ENCODE data around the gene COL8A2.

Gene COL8A2

GRCh38 chr1:36080801-36081200 lies 44.2 kb downstream of the COL8A2 start:
- no peak for DNase-seq
- CTCF ChIA-PET: no interaction called here
- no peak overlapping the region for H3K4me3 ChIP-seq (ENCODE audit: control insufficient read depth in 1 of 7, extremely low read depth in 1 of 7, insufficient read depth in 4 of 7, low read depth in 2 of 7, low read length in 6 of 7)
- POLR2A ChIA-PET: no interaction called here
- H3K27me3 ChIP-seq (replicated peaks in 2 of 5; ENCODE audit: control insufficient read depth in 4 of 5, insufficient read depth in 5 of 5, low read length in 4 of 5): peaks cover 0 to 18% (median 5%) of the 10 kb centered on the region in 5 experiments
- H3K27ac ChIP-seq (ENCODE audit: insufficient read depth in 1 of 2, low read depth in 1 of 2, low read length in 2 of 2, poor library complexity in 1 of 2, severe bottlenecking in 2 of 2): no peak overlapping the region
- 95% methylated on average over 3 of the region's 6 CpGs for WGBS (ENCODE audit: insufficient coverage)
- H3K9me3 ChIP-seq (ENCODE audit: control extremely low read depth in 1 of 5, control insufficient read depth in 4 of 5, insufficient read depth in 2 of 5, low read depth in 1 of 5, low read length in 4 of 5): no peaks in the 10 kb centered on the region
- H3K4me1 ChIP-seq (ENCODE audit: control extremely low read depth in 1 of 4, control insufficient read depth in 4 of 4, insufficient read depth in 4 of 4, low read length in 3 of 4): peaks cover 0 to 11% (median 8%) of the 10 kb centered on the region in 4 experiments
- H3K36me3 ChIP-seq (ENCODE audit: control insufficient read depth in 4 of 4, insufficient read depth in 4 of 4, low read length in 3 of 4): no peaks in the 10 kb centered on the region

- WGBS (ENCODE audit: insufficient coverage): 100% methylated on average over 1 of the region's 3 CpGs
- Histone ChIP-seq H3K9me3 (ENCODE audit: control extremely low read depth in 1 of 5, control insufficient read depth in 4 of 5, insufficient read depth in 2 of 5, low read depth in 1 of 5, low read length in 4 of 5) (no peaks in the 10 kb centered on the region), H3K27me3 (replicated peaks in 2 of 5; ENCODE audit: control insufficient read depth in 4 of 5, insufficient read depth in 5 of 5, low read length in 4 of 5) (peaks cover 0 to 18% (median 5%) of the 10 kb centered on the region in 5 experiments), H3K4me3 (ENCODE audit: control insufficient read depth in 1 of 7, extremely low read depth in 1 of 7, insufficient read depth in 4 of 7, low read depth in 2 of 7, low read length in 6 of 7) (no peak overlapping the region), H3K36me3 (ENCODE audit: control insufficient read depth in 4 of 4, insufficient read depth in 4 of 4, low read length in 3 of 4) (no peaks in the 10 kb centered on the region), H3K4me1 (ENCODE audit: control extremely low read depth in 1 of 4, control insufficient read depth in 4 of 4, insufficient read depth in 4 of 4, low read length in 3 of 4) (peaks cover 0 to 11% (median 8%) of the 10 kb centered on the region in 4 experiments), H3K27ac (ENCODE audit: insufficient read depth in 1 of 2, low read depth in 1 of 2, low read length in 2 of 2, poor library complexity in 1 of 2, severe bottlenecking in 2 of 2) (no peak overlapping the region)
- CTCF ChIA-PET: no interaction called here
- POLR2A ChIA-PET: no interaction called here
- no peak for DNase-seq
These were observed 44.8 kb downstream of the COL8A2 start for GRCh38 chr1:36080236-36080635.

- CTCF ChIA-PET: no interaction called here
- Histone ChIP-seq H3K27me3 (replicated peaks in 2 of 5; ENCODE audit: control insufficient read depth in 4 of 5, insufficient read depth in 5 of 5, low read length in 4 of 5) (peaks cover 0 to 4% (median 0%) of the 10 kb centered on the region in 5 experiments), H3K27ac (ENCODE audit: insufficient read depth in 1 of 2, low read depth in 1 of 2, low read length in 2 of 2, poor library complexity in 1 of 2, severe bottlenecking in 2 of 2) (no peak overlapping the region), H3K4me1 (ENCODE audit: control extremely low read depth in 1 of 4, control insufficient read depth in 4 of 4, insufficient read depth in 4 of 4, low read length in 3 of 4) (no peaks in the 10 kb centered on the region), H3K4me3 (ENCODE audit: control insufficient read depth in 1 of 7, extremely low read depth in 1 of 7, insufficient read depth in 4 of 7, low read depth in 2 of 7, low read length in 6 of 7) (no peak overlapping the region), H3K9me3 (ENCODE audit: control extremely low read depth in 1 of 5, control insufficient read depth in 4 of 5, insufficient read depth in 2 of 5, low read depth in 1 of 5, low read length in 4 of 5) (no peaks in the 10 kb centered on the region), H3K36me3 (ENCODE audit: control insufficient read depth in 4 of 4, insufficient read depth in 4 of 4, low read length in 3 of 4) (no peaks in the 10 kb centered on the region)
- POLR2A ChIA-PET: no interaction called here
- DNase-seq: no peak
- WGBS (ENCODE audit: insufficient coverage): 79% methylated on average over 4 of the region's 4 CpGs
These were observed 47.9 kb downstream of the COL8A2 start for GRCh38 chr1:36076979-36077573.

- peaks cover 0 to 3% (median 0%) of the 10 kb centered on the region in 4 experiments for H3K36me3 ChIP-seq (ENCODE audit: control insufficient read depth in 4 of 4, insufficient read depth in 4 of 4, low read length in 3 of 4)
- ChIA-PET POLR2A (interaction anchor here (0.7 kb wide), 1 partner anchor 1507 kb away, joined by 3 read pairs; no protein-coding TSS in a partner anchor), CTCF (no interaction called here)
- no peak for DNase-seq
- H3K4me1 ChIP-seq (ENCODE audit: control extremely low read depth in 1 of 4, control insufficient read depth in 4 of 4, insufficient read depth in 4 of 4, low read length in 3 of 4): no peaks in the 10 kb centered on the region
- H3K4me3 ChIP-seq (ENCODE audit: control insufficient read depth in 1 of 7, extremely low read depth in 1 of 7, insufficient read depth in 4 of 7, low read depth in 2 of 7, low read length in 6 of 7): no peak overlapping the region
- no peaks in the 10 kb centered on the region for H3K27me3 ChIP-seq (replicated peaks in 2 of 5; ENCODE audit: control insufficient read depth in 4 of 5, insufficient read depth in 5 of 5, low read length in 4 of 5)
- no peak overlapping the region for H3K27ac ChIP-seq (ENCODE audit: insufficient read depth in 1 of 2, low read depth in 1 of 2, low read length in 2 of 2, poor library complexity in 1 of 2, severe bottlenecking in 2 of 2)
- H3K9me3 ChIP-seq (ENCODE audit: control extremely low read depth in 1 of 5, control insufficient read depth in 4 of 5, insufficient read depth in 2 of 5, low read depth in 1 of 5, low read length in 4 of 5): no peaks in the 10 kb centered on the region
- 90% methylated on average over 1 of the region's 2 CpGs for whole genome bisulfite sequencing (ENCODE audit: insufficient coverage)
These were observed 54.7 kb downstream of the COL8A2 start for GRCh38 chr1:36070349-36070748.

GRCh38 chr1:36068866-36069265 lies 56.2 kb downstream of the COL8A2 start:
- H3K9me3 ChIP-seq (ENCODE audit: control extremely low read depth in 1 of 5, control insufficient read depth in 4 of 5, insufficient read depth in 2 of 5, low read depth in 1 of 5, low read length in 4 of 5): no peaks in the 10 kb centered on the region
- no peak overlapping the region for H3K4me3 ChIP-seq (ENCODE audit: control insufficient read depth in 1 of 7, extremely low read depth in 1 of 7, insufficient read depth in 4 of 7, low read depth in 2 of 7, low read length in 6 of 7)
- H3K27me3 ChIP-seq (replicated peaks in 2 of 5; ENCODE audit: control insufficient read depth in 4 of 5, insufficient read depth in 5 of 5, low read length in 4 of 5): no peaks in the 10 kb centered on the region
- no peak overlapping the region for H3K27ac ChIP-seq (ENCODE audit: insufficient read depth in 1 of 2, low read depth in 1 of 2, low read length in 2 of 2, poor library complexity in 1 of 2, severe bottlenecking in 2 of 2)
- 93% methylated on average over 2 of the region's 2 CpGs for WGBS (ENCODE audit: insufficient coverage)
- H3K4me1 ChIP-seq (ENCODE audit: control extremely low read depth in 1 of 4, control insufficient read depth in 4 of 4, insufficient read depth in 4 of 4, low read length in 3 of 4): no peaks in the 10 kb centered on the region
- H3K36me3 ChIP-seq (ENCODE audit: control insufficient read depth in 4 of 4, insufficient read depth in 4 of 4, low read length in 3 of 4): peaks cover 0 to 3% (median 0%) of the 10 kb centered on the region in 4 experiments
- ChIA-PET POLR2A (no interaction called here), CTCF (no interaction called here)
- no peak for DNase-seq

GRCh38 chr1:36067871-36068270 lies 57.2 kb downstream of the COL8A2 start:
- CTCF ChIA-PET: interaction anchor here (1.2 kb wide), 1 partner anchor 10 kb away, joined by 4 read pairs; no protein-coding TSS in a partner anchor
- DNase-seq: no peak
- Histone ChIP-seq H3K27me3 (replicated peaks in 2 of 5; ENCODE audit: control insufficient read depth in 4 of 5, insufficient read depth in 5 of 5, low read length in 4 of 5) (no peaks in the 10 kb centered on the region), H3K36me3 (ENCODE audit: control insufficient read depth in 4 of 4, insufficient read depth in 4 of 4, low read length in 3 of 4) (peaks cover 0 to 3% (median 0%) of the 10 kb centered on the region in 4 experiments), H3K4me1 (ENCODE audit: control extremely low read depth in 1 of 4, control insufficient read depth in 4 of 4, insufficient read depth in 4 of 4, low read length in 3 of 4) (no peaks in the 10 kb centered on the region), H3K9me3 (ENCODE audit: control extremely low read depth in 1 of 5, control insufficient read depth in 4 of 5, insufficient read depth in 2 of 5, low read depth in 1 of 5, low read length in 4 of 5) (no peaks in the 10 kb centered on the region), H3K27ac (ENCODE audit: insufficient read depth in 1 of 2, low read depth in 1 of 2, low read length in 2 of 2, poor library complexity in 1 of 2, severe bottlenecking in 2 of 2) (no peak overlapping the region), H3K4me3 (ENCODE audit: control insufficient read depth in 1 of 7, extremely low read depth in 1 of 7, insufficient read depth in 4 of 7, low read depth in 2 of 7, low read length in 6 of 7) (no peak overlapping the region)
- POLR2A ChIA-PET: no interaction called here

GRCh38 chr1:36062315-36062714 lies 62.7 kb downstream of the COL8A2 start:
- no peak for DNase-seq
- ChIA-PET POLR2A (no interaction called here), CTCF (no interaction called here)
- WGBS (ENCODE audit: insufficient coverage): no CpG with 5 or more reads among the region's 1 CpG
- Histone ChIP-seq H3K27ac (ENCODE audit: insufficient read depth in 1 of 2, low read depth in 1 of 2, low read length in 2 of 2, poor library complexity in 1 of 2, severe bottlenecking in 2 of 2) (no peak overlapping the region), H3K36me3 (ENCODE audit: control insufficient read depth in 4 of 4, insufficient read depth in 4 of 4, low read length in 3 of 4) (peaks cover 0 to 4% (median 2%) of the 10 kb centered on the region in 4 experiments), H3K4me3 (ENCODE audit: control insufficient read depth in 1 of 7, extremely low read depth in 1 of 7, insufficient read depth in 4 of 7, low read depth in 2 of 7, low read length in 6 of 7) (no peak overlapping the region), H3K4me1 (ENCODE audit: control extremely low read depth in 1 of 4, control insufficient read depth in 4 of 4, insufficient read depth in 4 of 4, low read length in 3 of 4) (no peaks in the 10 kb centered on the region), H3K27me3 (replicated peaks in 2 of 5; ENCODE audit: control insufficient read depth in 4 of 5, insufficient read depth in 5 of 5, low read length in 4 of 5) (no peaks in the 10 kb centered on the region), H3K9me3 (ENCODE audit: control extremely low read depth in 1 of 5, control insufficient read depth in 4 of 5, insufficient read depth in 2 of 5, low read depth in 1 of 5, low read length in 4 of 5) (no peaks in the 10 kb centered on the region)

Data from common myeloid progenitor, CD34-positive (primary cell).